ENCODE measurements around the gene SHC2. TPM values are rescaled to one million over a fixed set of nuclear protein-coding genes. Genes with fewer than 3 reads are reported as not detected.

Gene SHC2
- total and polyA plus RNA-seq, 2 donors from 2014 or later = 10.7 to 24.4 TPM

- Histone ChIP-seq H3K27ac (ENCODE audit: low read depth in 2 of 2, low read length in 2 of 2) (no peak overlapping the region), H3K4me1 (ENCODE audit: control insufficient read depth in 2 of 3, insufficient read depth in 2 of 3, low read depth in 1 of 3, low read length in 3 of 3) (peaks cover 0 to 3% (median 0%) of the 10 kb centered on the region in 3 donors), H3K9me3 (ENCODE audit: control insufficient read depth in 2 of 3, insufficient read depth in 1 of 3, low read length in 3 of 3) (no peaks in the 10 kb centered on the region), H3K36me3 (ENCODE audit: control insufficient read depth in 2 of 3, insufficient read depth in 3 of 3, low read length in 3 of 3) (no peaks in the 10 kb centered on the region), H3K27me3 (ENCODE audit: control insufficient read depth, insufficient read depth, low read length) (no peaks in the 10 kb centered on the region), H3K9ac (ENCODE audit: low read length in 3 of 3) (no peak overlapping the region), H3K4me3 (ENCODE audit: low read length in 3 of 3) (no peak overlapping the region)
- no peak for TF ChIP-seq CTCF (IDR thresholded peaks at IDR 0.05; ENCODE audit: borderline replicate concordance, extremely low read depth, insufficient read depth)
- intact Hi-C loops (cut with DNase I) = no loop called here
- FAIRE-seq (no peak), DNase-seq (peak; percentile 41 to 85 (median 52))
Measured at GRCh38 chr19:408441-408901, 52.4 kb downstream of the SHC2 start.

GRCh38 chr19:407511-408440 is 53.1 kb downstream of the SHC2 start:
- Histone ChIP-seq H3K4me3 (ENCODE audit: low read length in 3 of 3) (no peak overlapping the region), H3K9me3 (ENCODE audit: control insufficient read depth in 2 of 3, insufficient read depth in 1 of 3, low read length in 3 of 3) (no peaks in the 10 kb centered on the region), H3K27ac (ENCODE audit: low read depth in 2 of 2, low read length in 2 of 2) (no peak overlapping the region), H3K4me1 (ENCODE audit: control insufficient read depth in 2 of 3, insufficient read depth in 2 of 3, low read depth in 1 of 3, low read length in 3 of 3) (peaks cover 0 to 3% (median 0%) of the 10 kb centered on the region in 3 donors), H3K36me3 (ENCODE audit: control insufficient read depth in 2 of 3, insufficient read depth in 3 of 3, low read length in 3 of 3) (no peaks in the 10 kb centered on the region), H3K9ac (ENCODE audit: low read length in 3 of 3) (no peak overlapping the region), H3K27me3 (ENCODE audit: control insufficient read depth, insufficient read depth, low read length) (no peaks in the 10 kb centered on the region)
- FAIRE-seq (no peak), DNase-seq (peak in 2 of 5 donors; percentile 58 to 62)
- TF ChIP-seq CTCF (IDR thresholded peaks at IDR 0.05; ENCODE audit: borderline replicate concordance, extremely low read depth, insufficient read depth) = no peak
- intact Hi-C loops (cut with DNase I) = no loop called here

GRCh38 chr19:406971-407510 is 53.8 kb downstream of the SHC2 start:
- no peaks in the 10 kb centered on the region for H3K27me3 ChIP-seq (ENCODE audit: control insufficient read depth, insufficient read depth, low read length)
- intact Hi-C loops (cut with DNase I) = no loop called here
- DNase-seq (peak in 2 of 5 donors; percentile 64 to 70), FAIRE-seq (no peak)
- no peaks in the 10 kb centered on the region for H3K9me3 ChIP-seq (ENCODE audit: control insufficient read depth in 2 of 3, insufficient read depth in 1 of 3, low read length in 3 of 3)
- no peak overlapping the region for H3K27ac ChIP-seq (ENCODE audit: low read depth in 2 of 2, low read length in 2 of 2)
- H3K4me3 ChIP-seq (ENCODE audit: low read length in 3 of 3) = no peak overlapping the region
- H3K9ac ChIP-seq (ENCODE audit: low read length in 3 of 3) = no peak overlapping the region
- no peak for TF ChIP-seq CTCF (IDR thresholded peaks at IDR 0.05; ENCODE audit: borderline replicate concordance, extremely low read depth, insufficient read depth)
- no peaks in the 10 kb centered on the region for H3K36me3 ChIP-seq (ENCODE audit: control insufficient read depth in 2 of 3, insufficient read depth in 3 of 3, low read length in 3 of 3)
- peaks cover 0 to 3% (median 0%) of the 10 kb centered on the region in 3 donors for H3K4me1 ChIP-seq (ENCODE audit: control insufficient read depth in 2 of 3, insufficient read depth in 2 of 3, low read depth in 1 of 3, low read length in 3 of 3)

Data from kidney (tissue), 14 donors.